ENCODE results near the gene TRAPPC10.

DNA sequence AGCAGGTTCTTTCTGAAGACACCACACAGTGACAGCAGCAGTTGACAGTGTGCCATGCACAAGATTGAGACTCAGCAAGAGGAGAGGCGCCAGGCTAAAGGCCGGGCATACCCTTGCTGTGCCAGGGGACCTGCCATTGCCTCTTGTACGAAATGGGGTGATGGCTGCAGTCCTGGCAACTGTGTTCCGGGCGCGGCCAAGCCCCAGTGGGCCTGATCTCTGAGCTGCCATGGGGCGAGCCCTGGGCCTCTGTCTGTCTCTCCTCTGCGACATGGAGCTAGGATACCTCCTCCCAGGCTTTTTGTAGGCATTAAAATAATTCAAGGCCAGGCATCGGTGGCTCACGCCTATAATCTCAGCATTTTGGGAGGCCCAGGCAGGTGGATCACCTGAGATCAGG is 9.6 kb upstream of the TRAPPC10 start:
- TF ChIP-seq, protein P1, sequence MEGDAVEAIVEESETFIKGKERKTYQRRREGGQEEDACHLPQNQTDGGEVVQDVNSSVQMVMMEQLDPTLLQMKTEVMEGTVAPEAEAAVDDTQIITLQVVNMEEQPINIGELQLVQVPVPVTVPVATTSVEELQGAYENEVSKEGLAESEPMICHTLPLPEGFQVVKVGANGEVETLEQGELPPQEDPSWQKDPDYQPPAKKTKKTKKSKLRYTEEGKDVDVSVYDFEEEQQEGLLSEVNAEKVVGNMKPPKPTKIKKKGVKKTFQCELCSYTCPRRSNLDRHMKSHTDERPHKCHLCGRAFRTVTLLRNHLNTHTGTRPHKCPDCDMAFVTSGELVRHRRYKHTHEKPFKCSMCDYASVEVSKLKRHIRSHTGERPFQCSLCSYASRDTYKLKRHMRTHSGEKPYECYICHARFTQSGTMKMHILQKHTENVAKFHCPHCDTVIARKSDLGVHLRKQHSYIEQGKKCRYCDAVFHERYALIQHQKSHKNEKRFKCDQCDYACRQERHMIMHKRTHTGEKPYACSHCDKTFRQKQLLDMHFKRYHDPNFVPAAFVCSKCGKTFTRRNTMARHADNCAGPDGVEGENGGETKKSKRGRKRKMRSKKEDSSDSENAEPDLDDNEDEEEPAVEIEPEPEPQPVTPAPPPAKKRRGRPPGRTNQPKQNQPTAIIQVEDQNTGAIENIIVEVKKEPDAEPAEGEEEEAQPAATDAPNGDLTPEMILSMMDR (conservative IDR thresholded peaks at IDR 0.05; ENCODE audit: low read length), result no peak
- TF ChIP-seq EZH2phosphoT487 (IDR thresholded peaks at IDR 0.05; ENCODE audit: borderline replicate concordance), result no peak
